Neural cell (in vitro differentiated cells): ENCODE results near the gene MAGI1.

Experiments
- EP300 ChIP-seq: fragments of 450-650 bp; conservative IDR thresholded peaks from 2 replicates; pipeline ENCODE4 v1.6.1; 2014; ENCODE audit warnings: antibody characterized with exemption, mild to moderate bottlenecking, moderate library complexity; ENCODE audit not compliant: poor library complexity, severe bottlenecking
- EZH2 ChIP-seq: fragments of 200-600, 300-800 bp; shearing (Covaris generic), sonication (generic); IDR thresholded peaks from 2 replicates; pipeline ENCODE4 v1.6.1; 2014; ENCODE audit warnings: antibody characterized with exemption, low read length, borderline replicate concordance, mild to moderate bottlenecking; ENCODE audit not compliant: insufficient read depth, poor library complexity, severe bottlenecking
- POLR2AphosphoS5 ChIP-seq: IDR thresholded peaks from 2 replicates; pipeline ENCODE4 v1.6.1; 2012
- RAD21 ChIP-seq: fragments of 450-650 bp; conservative IDR thresholded peaks from 2 replicates; pipeline ENCODE4 v1.6.1; 2014; ENCODE audit warnings: antibody characterized with exemption, mild to moderate bottlenecking, moderate library complexity
- REST ChIP-seq: IDR thresholded peaks from 2 replicates; pipeline ENCODE4 v1.6.1; 2012; ENCODE audit warnings: borderline replicate concordance
- SMC3 ChIP-seq: fragments of 450-650 bp; conservative IDR thresholded peaks from 2 replicates; pipeline ENCODE4 v1.6.1; 2014; ENCODE audit warnings: antibody characterized with exemption, mild to moderate bottlenecking, moderate library complexity; ENCODE audit not compliant: poor library complexity
- TAF1 ChIP-seq: IDR thresholded peaks from 2 replicates; pipeline ENCODE4 v1.6.1; 2012; ENCODE audit warnings: low read depth
- TF ChIP-seq, protein P1 (sequence below): fragments of 450-650 bp; IDR thresholded peaks from 2 replicates; pipeline ENCODE4 v1.5.1; 2014; ENCODE audit warnings: antibody characterized with exemption, mild to moderate bottlenecking, moderate library complexity; ENCODE audit not compliant: poor library complexity, severe bottlenecking

- TF ChIP-seq, protein P1, sequence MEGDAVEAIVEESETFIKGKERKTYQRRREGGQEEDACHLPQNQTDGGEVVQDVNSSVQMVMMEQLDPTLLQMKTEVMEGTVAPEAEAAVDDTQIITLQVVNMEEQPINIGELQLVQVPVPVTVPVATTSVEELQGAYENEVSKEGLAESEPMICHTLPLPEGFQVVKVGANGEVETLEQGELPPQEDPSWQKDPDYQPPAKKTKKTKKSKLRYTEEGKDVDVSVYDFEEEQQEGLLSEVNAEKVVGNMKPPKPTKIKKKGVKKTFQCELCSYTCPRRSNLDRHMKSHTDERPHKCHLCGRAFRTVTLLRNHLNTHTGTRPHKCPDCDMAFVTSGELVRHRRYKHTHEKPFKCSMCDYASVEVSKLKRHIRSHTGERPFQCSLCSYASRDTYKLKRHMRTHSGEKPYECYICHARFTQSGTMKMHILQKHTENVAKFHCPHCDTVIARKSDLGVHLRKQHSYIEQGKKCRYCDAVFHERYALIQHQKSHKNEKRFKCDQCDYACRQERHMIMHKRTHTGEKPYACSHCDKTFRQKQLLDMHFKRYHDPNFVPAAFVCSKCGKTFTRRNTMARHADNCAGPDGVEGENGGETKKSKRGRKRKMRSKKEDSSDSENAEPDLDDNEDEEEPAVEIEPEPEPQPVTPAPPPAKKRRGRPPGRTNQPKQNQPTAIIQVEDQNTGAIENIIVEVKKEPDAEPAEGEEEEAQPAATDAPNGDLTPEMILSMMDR, result no peak
- TF ChIP-seq EP300, result no peak
- no peak for TF ChIP-seq REST
- TF ChIP-seq SMC3, result no peak
- no peak for TF ChIP-seq RAD21
- no peak for TF ChIP-seq POLR2AphosphoS5
- TF ChIP-seq EZH2, result no peak
- TF ChIP-seq TAF1, result no peak
Measured at GRCh38 chr3:65595222-65596028, 443.3 kb downstream of the MAGI1 start.
